Measurements from ENCODE around the gene CRK. TPM values are rescaled to one million over a fixed set of nuclear protein-coding genes. Genes with fewer than 3 reads are reported as not detected.

CRK gene
- 82.8 and 88.5 TPM in 2 replicates for total RNA-seq (2014; rRNA removed; shearing (Covaris generic))
- 77.2 and 86.3 TPM in 2 replicates for polyA plus RNA-seq (2015; cell fraction: cytosol; rRNA removed)
- polyA plus RNA-seq (2015; cell fraction: nucleus; rRNA removed) = 30.8 and 31.9 TPM in 2 replicates

- peak; percentile 89 for DNase-seq (ENCODE audit: low read depth)
These were observed at the start of gene CRK for GRCh38 chr17:1455797-1456599. CRK (minus strand) TSS chr17:1456232; CDS start chr17:1456117, 115 bp downstream.

GRCh38 chr17:1505586-1505985 is 49.6 kb upstream of the CRK start:
- no peak for DNase-seq (ENCODE audit: low read depth)

- DNase-seq (ENCODE audit: low read depth) = no peak
These were observed 48.8 kb upstream of the CRK start for GRCh38 chr17:1504866-1505265.

- no peak for DNase-seq (ENCODE audit: low read depth)
These were observed 47.7 kb upstream of the CRK start for GRCh38 chr17:1503699-1504098.

GRCh38 chr17:1498869-1499268 is 42.8 kb upstream of the CRK start:
- peak; percentile 46 for DNase-seq (ENCODE audit: low read depth)

GRCh38 chr17:1498233-1498632 is 42.2 kb upstream of the CRK start:
- no peak for DNase-seq (ENCODE audit: low read depth)

- DNase-seq (ENCODE audit: low read depth) = no peak
These were observed 41.8 kb upstream of the CRK start for GRCh38 chr17:1497831-1498230.

- DNase-seq (ENCODE audit: low read depth) = no peak
These were observed 40.8 kb upstream of the CRK start for GRCh38 chr17:1496869-1497268.

- no peak for DNase-seq (ENCODE audit: low read depth)
These were observed 39.4 kb upstream of the CRK start for GRCh38 chr17:1495265-1495989.

GRCh38 chr17:1494736-1495253 is 38.8 kb upstream of the CRK start:
- no peak for DNase-seq (ENCODE audit: low read depth)

- DNase-seq (ENCODE audit: low read depth) = no peak
These were observed 38.2 kb upstream of the CRK start for GRCh38 chr17:1494203-1494602.

GRCh38 chr17:1493291-1493980 is 37.4 kb upstream of the CRK start:
- no peak for DNase-seq (ENCODE audit: low read depth)

- DNase-seq (ENCODE audit: low read depth) = no peak
These were observed 36.5 kb upstream of the CRK start, which contains the start of gene MYO1C for GRCh38 chr17:1492249-1493206. MYO1C (minus strand) TSS chr17:1492686; CDS start chr17:1492487, 199 bp downstream.

GRCh38 chr17:1491443-1492248 is 35.6 kb upstream of the CRK start:
- DNase-seq (ENCODE audit: low read depth) = no peak

GRCh38 chr17:1490643-1491442 is 34.8 kb upstream of the CRK start:
- DNase-seq (ENCODE audit: low read depth) = peak; percentile 32

- DNase-seq (ENCODE audit: low read depth) = no peak
These were observed 32.8 kb upstream of the CRK start for GRCh38 chr17:1488826-1489270.

GRCh38 chr17:1487939-1488825 is 32.1 kb upstream of the CRK start:
- DNase-seq (ENCODE audit: low read depth) = peak; percentile 55
